ENCODE data around the gene C19orf85. TPM values are rescaled to one million over a fixed set of nuclear protein-coding genes. Genes with fewer than 3 reads are reported as not detected.
"Not testable (repeated sequence)": the region's sequence is repeated elsewhere in the genome, so short reads cannot be mapped to it uniquely, and the experiment has no call there.

Gene C19orf85
- polyA plus RNA-seq, 1 experiment: not detected

DNA sequence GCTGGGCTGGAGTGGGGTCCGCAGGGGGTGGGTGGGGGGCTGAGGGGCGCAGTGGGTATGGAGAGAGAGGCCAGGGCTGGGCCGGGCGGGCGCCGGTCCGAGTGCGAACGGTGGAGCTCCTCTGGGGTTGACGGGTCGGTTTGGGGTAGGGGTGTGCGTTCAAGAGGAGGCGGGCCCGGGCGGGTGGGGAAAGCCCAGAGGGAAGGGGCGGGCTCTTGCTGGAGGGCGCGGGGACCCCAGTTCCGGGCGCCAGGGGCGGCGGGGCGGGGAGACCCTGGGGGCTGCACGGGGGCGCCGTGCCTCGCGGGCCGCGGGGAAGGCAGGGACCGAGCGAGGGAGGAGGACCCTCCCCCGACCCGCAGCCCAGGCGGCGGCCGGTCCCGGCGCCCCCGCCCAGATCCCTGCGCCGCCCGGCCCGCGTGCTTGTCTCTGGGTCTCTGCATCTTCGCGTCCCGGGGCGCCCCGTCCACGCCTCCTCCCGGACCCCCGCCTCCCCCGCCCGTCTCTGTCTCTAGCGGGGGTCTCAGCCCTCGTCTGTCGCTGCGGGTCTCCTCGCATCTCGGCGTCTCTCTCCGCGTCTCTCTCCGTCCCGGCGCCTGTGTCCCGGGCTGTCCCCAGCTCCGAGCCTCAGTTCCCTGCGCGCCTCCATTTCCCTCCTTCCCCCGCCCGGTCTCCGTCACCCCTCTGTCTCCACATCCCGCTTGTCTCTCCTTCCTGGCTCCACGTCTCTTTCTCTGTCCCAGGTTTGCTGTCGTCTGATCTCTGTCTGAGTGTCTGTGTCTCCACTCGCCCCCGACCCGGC is 13.2 kb downstream of the C19orf85 start:
- Histone ChIP-seq H3K27me3 (ENCODE audit: control insufficient read depth, insufficient read depth, low read length) (peaks cover 41% of the 10 kb centered on the region), H3K27ac (ENCODE audit: low read depth, low read length) (no peak overlapping the region), H3K9me3 (ENCODE audit: control insufficient read depth, insufficient read depth, low read length) (peaks cover 7% of the 10 kb centered on the region; the same call in 1 of the 2 replicates), H3K4me3 (ENCODE audit: low read depth, low read length) (peak overlapping the region; percentile 13; the same call in 1 of the 2 replicates)
- TF ChIP-seq, protein P1, sequence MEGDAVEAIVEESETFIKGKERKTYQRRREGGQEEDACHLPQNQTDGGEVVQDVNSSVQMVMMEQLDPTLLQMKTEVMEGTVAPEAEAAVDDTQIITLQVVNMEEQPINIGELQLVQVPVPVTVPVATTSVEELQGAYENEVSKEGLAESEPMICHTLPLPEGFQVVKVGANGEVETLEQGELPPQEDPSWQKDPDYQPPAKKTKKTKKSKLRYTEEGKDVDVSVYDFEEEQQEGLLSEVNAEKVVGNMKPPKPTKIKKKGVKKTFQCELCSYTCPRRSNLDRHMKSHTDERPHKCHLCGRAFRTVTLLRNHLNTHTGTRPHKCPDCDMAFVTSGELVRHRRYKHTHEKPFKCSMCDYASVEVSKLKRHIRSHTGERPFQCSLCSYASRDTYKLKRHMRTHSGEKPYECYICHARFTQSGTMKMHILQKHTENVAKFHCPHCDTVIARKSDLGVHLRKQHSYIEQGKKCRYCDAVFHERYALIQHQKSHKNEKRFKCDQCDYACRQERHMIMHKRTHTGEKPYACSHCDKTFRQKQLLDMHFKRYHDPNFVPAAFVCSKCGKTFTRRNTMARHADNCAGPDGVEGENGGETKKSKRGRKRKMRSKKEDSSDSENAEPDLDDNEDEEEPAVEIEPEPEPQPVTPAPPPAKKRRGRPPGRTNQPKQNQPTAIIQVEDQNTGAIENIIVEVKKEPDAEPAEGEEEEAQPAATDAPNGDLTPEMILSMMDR (IDR thresholded peaks at IDR 0.05; ENCODE audit: low read depth, low read length): no peak
- POLR2A ChIA-PET: no interaction called here
- DNase-seq (ENCODE audit: low read depth, low spot score): no peak
- CTCF ChIA-PET: interaction anchor here (2.1 kb wide), 1 partner anchor 16 kb away, joined by 6 read pairs; no protein-coding TSS in a partner anchor

DNA sequence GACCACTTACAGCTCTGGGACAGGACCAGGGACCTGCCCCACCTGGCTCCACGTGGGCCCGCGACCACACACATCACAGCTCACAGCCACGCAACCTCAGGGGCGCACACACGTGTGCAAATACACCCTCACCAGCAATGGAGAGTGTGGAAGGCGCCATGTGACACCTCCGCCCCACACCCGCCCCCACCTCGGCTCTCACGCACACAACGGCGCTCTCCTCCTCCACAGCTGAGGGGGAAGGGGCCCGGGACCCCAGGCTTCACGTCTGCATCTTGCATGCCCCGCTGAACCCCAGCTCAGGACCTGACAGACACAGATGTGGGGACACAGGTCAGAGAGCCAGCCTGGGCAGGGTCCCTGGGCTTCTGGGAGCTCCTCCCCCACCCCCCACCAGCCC is 15.1 kb downstream of the C19orf85 start:
- POLR2A ChIA-PET: interaction anchor here (1.3 kb wide), 1 partner anchor 42 kb away, joined by 4 read pairs; the partner anchor contains the start of gene UBE2S
- TF ChIP-seq, protein P1 (IDR thresholded peaks at IDR 0.05; ENCODE audit: low read depth, low read length): no peak
- DNase-seq (ENCODE audit: low read depth, low spot score): no peak
- Histone ChIP-seq H3K27ac (ENCODE audit: low read depth, low read length) (no peak overlapping the region), H3K27me3 (ENCODE audit: control insufficient read depth, insufficient read depth, low read length) (peaks cover 54% of the 10 kb centered on the region), H3K4me3 (ENCODE audit: low read depth, low read length) (no peak overlapping the region), H3K9me3 (ENCODE audit: control insufficient read depth, insufficient read depth, low read length) (peaks cover 7% of the 10 kb centered on the region; the same call in 1 of the 2 replicates)
- CTCF ChIA-PET: interaction anchor here (0.5 kb wide), 1 partner anchor 180 kb away, joined by 3 read pairs; no protein-coding TSS in a partner anchor

DNA sequence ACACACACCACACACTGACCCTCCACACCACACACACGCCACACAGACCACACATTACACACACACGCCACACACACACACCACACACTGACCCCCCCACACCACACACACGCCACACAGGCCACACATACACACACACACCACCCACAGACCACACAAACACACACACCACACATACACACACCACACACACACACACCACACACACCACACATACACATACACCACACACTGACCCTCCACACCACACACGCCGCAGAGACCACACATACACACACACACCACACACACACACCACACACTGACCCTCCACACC is 16.4 kb downstream of the C19orf85 start:
- H3K27ac ChIP-seq (ENCODE audit: low read depth, low read length); CTCF ChIA-PET; H3K9me3 ChIP-seq (ENCODE audit: control insufficient read depth, insufficient read depth, low read length); H3K4me3 ChIP-seq (ENCODE audit: low read depth, low read length); POLR2A ChIA-PET; DNase-seq (ENCODE audit: low read depth, low spot score): not testable (repeated sequence)
- peaks cover 64% of the 10 kb centered on the region for H3K27me3 ChIP-seq (ENCODE audit: control insufficient read depth, insufficient read depth, low read length)

DNA sequence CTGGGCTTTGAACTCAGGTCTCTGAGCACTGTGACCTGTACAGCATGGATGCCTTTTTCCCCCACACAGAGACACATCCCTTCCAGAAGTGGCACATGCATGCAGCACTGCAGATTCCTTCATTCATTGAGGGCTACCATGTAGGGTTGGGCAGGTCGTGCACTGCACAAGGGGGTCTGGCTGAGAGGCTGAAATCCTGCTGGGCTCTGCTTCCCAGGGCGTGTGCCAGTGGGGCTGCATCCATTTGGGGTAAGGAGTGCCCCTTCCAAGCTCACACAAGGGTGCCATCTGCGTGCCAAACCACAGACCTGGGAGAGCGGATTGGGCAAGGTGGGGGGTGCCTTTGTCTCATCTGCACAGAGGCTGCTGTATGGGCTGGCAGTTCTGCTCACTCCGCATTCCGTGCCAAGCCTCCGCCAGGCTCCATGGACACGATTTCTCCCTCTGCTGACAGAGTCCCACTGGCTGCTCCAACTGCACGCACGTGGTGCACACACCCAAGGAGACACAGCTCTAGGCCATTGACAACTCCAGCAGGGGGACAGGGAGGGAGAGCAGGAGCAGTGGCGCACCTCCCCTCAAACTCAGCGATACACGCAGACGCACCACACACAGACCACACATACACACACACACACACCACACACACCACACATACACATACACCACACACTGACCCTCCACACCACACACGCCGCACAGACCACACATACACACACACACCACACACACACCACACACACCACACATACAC is 17.0 kb downstream of the C19orf85 start:
- Histone ChIP-seq H3K27me3 (ENCODE audit: control insufficient read depth, insufficient read depth, low read length) (peaks cover 64% of the 10 kb centered on the region), H3K4me3 (ENCODE audit: low read depth, low read length) (no peak overlapping the region), H3K27ac (ENCODE audit: low read depth, low read length) (no peak overlapping the region), H3K9me3 (ENCODE audit: control insufficient read depth, insufficient read depth, low read length) (peaks cover 7% of the 10 kb centered on the region; the same call in 1 of the 2 replicates)
- ChIA-PET POLR2A (no interaction called here), CTCF (interaction anchor here (1.0 kb wide), 1 partner anchor 56 kb away, joined by 3 read pairs; no protein-coding TSS in a partner anchor)
- no peak for DNase-seq (ENCODE audit: low read depth, low spot score)
- TF ChIP-seq, protein P1 (IDR thresholded peaks at IDR 0.05; ENCODE audit: low read depth, low read length): no peak

DNA sequence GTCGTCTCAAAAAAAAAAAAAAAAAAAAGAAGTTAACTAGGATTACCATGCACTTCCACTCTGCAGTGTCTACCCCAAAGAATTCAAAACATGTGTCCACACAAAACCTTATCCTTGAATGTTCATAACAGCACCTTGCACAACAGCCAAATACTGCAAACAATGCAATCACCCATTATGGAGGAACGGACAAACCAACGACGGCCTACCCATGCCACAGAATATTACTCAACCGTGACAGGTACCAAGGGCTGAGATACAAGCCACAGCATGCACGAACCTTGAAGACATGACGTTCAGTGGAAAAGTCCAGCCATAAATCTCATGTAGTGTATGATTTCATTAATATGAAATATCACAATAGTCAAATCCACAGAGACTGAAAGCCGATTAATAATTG is 18.5 kb downstream of the C19orf85 start:
- Histone ChIP-seq H3K4me3 (ENCODE audit: low read depth, low read length) (no peak overlapping the region), H3K9me3 (ENCODE audit: control insufficient read depth, insufficient read depth, low read length) (peaks cover 7% of the 10 kb centered on the region; the same call in 1 of the 2 replicates), H3K27me3 (ENCODE audit: control insufficient read depth, insufficient read depth, low read length) (peaks cover 64% of the 10 kb centered on the region), H3K27ac (ENCODE audit: low read depth, low read length) (no peak overlapping the region)
- DNase-seq (ENCODE audit: low read depth, low spot score): no peak
- CTCF ChIA-PET: no interaction called here
- TF ChIP-seq, protein P1 (IDR thresholded peaks at IDR 0.05; ENCODE audit: low read depth, low read length): no peak
- POLR2A ChIA-PET: interaction anchor here (0.7 kb wide), 1 partner anchor 39 kb away, joined by 8 read pairs; no protein-coding TSS in a partner anchor
